ENCODE data around the gene C12orf42.

C12orf42 gene

DNA sequence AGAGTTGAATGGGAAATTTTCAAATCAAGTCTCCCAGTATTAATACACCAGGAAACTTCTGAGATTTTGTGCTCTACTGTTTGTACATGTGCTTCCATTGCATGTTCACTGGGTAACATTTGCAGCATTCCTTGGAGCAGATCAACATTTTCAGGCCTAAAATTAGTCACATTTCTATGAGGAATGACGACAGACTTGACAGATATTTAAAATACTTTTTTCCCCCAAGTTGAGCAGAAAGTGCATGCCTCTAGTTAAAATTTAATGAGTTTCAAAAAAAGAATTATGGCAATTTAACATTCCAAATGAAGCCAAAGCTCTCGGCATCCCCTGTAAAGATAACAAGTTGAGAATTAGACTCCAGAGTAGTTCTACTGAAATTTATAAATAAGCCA is 72.3 kb downstream of the C12orf42 start:
- no peak for DNase-seq

DNA sequence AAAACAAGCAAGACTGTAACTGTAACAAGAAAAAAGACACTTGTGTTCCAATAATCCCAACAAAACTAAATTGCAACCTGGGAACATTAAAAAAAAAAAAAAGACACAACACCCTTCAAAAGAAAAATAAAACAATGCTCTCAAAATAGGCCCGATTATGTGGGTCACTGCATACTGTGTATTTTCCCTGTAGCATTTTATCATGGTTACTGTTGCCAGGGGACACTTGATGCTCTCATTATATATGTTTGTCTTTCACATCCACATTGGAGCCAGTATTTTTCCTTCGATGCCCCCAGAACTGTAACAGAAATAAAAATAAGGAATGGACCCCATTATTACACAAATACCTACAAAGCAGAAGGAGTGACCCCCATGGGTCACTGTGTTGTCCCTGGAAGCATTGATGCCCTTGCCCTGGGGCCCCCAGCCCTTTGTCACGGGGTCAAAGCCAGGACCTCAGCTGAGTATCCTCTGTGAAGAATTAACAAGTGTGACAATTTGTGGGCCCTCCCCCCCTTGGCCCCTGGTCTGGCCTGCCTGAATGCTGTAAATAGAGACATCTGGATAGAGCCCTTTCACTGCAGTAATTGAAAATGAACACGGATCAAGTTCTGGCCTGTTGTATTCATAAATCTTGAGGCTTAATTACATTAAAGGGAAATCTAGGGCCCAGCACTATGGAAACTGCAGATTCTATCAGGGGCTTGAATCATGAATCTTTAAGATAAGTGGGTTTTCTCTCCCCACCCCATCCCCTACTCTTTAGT is 72.8 kb downstream of the C12orf42 start:
- DNase-seq = peak; percentile 68

DNA sequence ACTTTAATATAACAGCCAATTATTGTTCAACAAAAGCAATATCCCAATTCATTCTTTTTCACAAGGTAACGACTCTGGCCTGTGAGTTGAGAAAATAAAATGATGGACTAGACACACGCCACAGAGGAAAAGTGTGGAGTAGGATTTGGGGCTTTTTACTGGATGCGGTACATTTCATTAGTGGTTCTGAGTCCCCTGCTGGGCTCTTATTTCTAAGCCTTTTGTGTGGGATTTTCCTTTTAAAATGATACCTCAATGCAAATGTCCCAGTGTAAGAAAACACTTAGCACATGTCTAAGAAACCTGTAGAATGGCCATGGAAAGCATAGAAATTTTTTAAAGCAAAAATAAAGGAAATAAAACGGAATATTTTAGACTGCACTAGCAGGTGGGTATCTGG is 73.4 kb downstream of the C12orf42 start:
- DNase-seq = no peak

DNA sequence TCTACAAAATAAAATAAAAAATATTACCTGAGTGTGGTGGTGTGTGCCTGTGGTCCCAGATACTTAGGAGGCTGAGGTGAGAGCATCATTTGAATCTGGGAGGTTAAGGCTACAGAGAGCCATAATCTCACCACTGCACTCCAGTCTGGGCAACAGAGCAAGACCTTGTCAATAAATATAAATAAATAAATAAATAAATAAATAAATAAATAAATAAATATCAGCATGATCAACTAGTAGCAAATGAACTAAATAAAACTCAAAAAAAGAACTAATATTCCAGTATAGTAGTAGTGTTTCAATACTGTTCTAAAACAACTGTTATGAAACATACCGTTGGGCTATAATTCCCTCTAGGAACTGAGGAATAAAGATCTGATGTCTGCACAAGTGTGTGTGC is 74.4 kb downstream of the C12orf42 start:
- DNase-seq = no peak

DNA sequence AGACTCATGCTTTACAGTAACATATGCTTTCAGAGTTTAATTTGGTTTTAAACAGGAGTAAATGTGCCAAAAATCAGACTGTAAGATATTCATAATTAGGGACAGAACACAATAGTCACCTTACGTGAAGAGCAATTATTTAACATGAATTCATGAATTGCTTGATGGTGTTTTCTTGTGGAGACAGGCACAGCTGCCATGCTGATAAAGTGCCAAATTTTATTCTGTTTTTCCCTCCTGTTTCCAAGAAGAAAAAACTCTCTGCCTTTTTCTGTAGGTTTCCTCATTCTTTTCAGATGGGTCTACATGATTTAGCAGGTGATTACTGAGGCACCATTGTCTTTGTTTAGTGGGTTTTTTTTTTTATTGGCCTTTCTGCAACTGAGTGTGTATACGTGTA is 80.1 kb downstream of the C12orf42 start:
- DNase-seq = peak; percentile 94

DNA sequence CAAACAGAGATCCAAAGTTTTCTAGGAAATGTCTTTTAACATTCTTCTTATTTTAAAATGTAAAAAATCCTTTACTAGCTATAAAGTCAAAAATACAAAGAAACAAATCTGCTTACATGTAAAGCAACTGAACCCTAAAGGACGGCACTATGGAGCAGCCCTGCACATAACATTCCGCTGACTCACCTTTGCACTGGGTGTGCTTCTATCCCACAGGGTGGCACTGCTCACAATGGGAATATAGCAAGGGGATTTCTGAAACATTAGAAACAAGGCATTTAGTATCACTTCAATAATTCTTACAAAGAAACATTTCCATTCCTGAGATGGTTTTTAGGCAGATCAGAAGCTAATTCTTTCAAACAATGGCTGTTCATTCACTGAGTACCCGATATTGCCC is 94.3 kb downstream of the C12orf42 start:
- DNase-seq = no peak

DNA sequence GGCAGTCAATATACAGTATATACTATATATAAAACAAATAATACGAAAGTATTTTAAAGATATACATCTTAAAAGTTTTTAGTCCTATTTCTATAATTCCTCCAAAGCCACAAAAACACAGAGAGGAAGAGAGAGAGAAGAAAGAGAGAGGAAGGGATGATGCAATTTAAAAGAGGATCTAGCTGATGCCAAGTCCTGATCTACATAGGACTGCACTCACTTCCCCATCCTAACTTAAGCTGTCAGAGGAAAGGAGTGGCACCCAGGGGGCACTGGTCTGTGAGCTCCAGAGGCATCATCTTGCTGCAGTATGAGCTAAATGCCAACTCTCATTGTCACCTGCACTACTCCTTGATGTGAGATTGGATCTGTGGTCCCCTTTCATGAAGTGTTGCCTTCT is 95.8 kb downstream of the C12orf42 start:
- DNase-seq = no peak

DNA sequence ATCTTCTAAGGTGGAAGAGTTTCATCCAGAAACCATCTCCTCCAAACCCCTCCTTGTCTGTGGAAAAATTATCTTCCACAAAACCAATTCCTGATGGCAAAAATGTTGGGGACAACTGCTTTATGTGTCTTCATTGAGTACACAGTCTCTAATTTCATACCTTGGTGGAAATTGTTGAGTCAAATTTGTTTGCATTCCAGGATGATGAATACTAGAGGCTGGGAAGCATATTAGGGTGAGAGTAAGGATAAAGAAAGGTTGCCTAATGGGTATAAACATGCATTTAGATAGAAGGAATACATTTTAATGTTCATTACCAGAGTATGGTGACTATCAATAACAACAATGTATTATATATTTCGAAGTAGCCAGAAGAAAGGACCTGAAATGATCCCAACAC is 98.2 kb downstream of the C12orf42 start:
- no peak for DNase-seq

DNA sequence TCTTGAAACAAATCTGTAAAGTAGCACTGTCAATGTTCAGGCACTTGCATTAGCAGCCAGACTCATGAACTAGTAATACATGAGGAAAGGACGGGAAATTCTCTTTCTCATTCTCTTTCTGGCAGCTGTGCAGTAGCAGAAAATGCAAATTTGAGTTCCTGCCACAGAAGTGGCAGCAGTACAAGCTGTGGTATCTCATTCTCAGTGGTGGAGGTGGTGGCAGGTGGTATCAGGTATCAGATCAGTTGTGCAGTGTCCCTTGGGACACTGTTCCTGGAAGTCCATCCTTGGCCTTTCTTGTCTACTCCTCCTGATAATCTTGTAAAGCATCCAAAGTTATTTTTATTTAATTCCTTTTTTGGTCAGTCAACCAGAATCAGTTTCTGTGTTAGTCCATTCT is 103.0 kb downstream of the C12orf42 start:
- no peak for DNase-seq

DNA sequence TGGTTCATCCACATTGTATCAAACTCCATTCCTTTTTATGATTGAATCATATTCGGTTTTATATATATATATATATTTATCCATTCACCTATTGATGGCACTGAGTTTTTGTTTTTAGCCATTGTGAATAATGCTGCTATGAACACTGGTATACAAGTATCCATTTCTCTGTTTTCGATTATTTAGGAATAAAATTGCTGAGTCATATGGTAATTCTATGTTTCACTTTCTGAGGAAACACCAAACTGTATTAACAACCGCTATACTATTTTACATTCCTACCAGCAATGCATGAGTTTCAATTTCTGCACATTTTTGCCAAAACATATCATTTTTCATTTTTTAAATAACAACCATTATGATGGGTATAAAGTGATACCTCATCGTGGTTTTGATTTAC is 104.7 kb downstream of the C12orf42 start:
- DNase-seq = no peak

DNA sequence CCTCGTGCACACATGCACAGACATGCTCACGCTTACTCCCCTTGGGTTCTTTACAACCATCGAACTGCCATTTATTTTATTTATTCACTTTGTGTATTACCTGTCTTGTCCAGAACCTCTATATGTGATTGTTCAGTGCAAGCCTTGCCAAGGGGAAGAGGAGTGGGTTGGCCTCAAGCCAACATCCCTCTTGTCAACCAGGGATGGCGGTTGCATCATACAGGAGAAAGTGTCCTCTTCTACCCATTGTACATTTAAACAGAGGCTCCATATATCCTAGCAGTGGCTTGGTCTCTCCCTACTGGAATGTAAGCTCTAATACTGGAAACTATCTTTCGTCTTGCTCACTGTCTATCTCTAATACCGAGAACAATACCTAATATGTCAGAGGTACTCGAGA is 108.4 kb downstream of the C12orf42 start:
- no peak for DNase-seq

DNA sequence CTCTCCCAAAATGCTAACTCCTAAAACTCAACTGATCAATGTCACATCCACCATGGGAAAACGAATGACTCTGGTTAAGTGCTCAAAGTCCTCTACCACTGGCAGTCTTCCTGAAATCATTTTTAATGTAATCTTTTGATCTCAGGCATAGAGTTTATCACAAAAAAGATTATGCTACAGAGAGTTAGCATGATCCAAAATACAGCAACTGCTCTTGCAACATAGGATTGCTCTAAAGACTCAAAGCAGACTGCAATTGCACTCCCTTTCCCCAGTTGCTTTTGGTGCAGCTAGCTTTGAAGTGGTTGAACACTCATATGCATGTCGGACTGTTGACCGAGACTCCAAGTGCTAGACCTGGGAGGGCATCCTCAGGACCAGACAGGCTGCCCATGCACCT is 109.3 kb downstream of the C12orf42 start:
- DNase-seq = no peak

DNA sequence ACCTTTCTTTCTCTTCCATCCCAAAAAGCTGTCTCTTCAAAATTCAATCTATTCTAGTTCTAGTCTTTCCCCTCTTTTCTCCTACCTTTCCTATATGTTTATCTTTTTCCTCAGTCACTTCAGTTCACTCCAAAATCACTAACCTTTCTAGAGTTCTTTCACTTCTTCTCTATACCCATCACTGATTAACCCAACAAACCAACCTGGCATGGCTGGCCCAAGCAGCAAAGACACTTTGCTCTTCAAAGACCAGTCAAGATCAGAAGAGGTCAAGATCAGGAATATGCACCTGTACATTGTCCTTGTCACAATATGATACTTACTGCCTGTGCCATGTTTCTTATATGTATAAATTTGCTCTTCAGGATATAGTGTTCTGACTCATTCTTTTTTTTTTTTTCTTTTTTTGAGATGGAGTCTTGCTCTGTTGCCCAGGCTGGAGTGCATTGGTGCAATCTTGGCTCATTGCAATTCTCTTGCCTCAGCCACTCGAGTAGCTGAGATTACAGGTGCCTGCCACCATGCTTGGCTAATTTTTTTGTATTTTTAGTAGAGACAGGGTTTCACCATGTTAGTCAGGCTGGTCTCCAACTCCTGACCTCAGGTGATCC is 112.9 kb downstream of the C12orf42 start:
- no peak for DNase-seq

DNA sequence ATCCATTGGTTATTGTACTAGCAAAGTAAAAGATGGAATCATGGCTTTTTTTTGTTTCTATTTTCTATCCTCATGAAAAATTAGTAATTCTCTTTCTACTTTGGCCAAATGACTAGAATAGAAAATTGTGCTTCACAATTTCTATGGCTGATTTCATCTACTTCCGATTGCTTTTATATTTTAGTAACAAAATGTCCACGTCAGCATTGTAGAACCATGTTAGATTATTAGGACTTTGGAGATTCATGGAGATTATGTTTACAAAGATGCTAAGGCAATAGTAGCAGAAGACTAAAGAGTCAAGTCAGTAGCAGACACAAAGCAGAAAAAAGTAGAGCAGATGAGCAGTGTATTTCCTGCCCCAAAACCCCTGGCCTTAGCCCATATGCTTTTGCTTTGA is 113.6 kb downstream of the C12orf42 start:
- DNase-seq = no peak

DNA sequence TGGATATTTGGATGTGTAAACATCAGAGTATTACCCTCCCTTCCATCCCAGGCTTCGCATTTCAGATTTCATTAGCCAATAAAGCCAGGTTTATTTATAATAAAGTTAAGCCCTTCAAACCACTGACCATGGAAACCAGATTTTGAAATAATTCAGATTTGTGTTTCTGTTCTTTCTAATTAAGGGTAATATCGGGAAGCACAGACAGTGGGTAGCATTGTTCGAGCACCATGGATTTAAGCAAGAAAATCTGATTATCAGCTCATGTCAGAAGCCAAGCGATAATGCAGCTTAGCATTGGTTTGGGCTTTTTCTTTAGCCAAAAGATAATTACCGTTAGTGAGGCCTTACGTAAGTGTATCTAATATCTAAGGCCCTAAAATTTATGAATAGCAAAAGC is 116.1 kb downstream of the C12orf42 start:
- no peak for DNase-seq

DNA sequence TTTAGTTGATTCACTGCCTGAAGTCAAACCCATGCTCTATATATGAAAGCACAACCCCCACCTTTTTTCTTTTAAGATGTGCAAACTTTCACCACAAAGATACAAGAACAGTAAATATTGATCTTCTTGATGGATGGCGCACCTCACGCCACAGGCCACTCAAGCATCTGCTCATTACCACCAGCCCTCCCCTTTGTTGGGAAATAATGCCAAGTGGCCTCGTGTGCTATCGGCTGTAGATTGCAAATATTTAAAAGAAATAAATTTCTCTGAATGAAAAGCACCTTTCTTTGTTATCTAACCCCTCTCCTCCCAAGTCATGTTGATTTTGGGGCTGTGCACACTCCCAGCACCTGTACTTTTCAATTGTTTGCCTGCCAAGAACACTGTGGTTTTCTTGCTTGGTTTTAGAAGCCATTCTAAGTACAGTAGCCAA is 122.7 kb downstream of the C12orf42 start:
- no peak for DNase-seq

DNA sequence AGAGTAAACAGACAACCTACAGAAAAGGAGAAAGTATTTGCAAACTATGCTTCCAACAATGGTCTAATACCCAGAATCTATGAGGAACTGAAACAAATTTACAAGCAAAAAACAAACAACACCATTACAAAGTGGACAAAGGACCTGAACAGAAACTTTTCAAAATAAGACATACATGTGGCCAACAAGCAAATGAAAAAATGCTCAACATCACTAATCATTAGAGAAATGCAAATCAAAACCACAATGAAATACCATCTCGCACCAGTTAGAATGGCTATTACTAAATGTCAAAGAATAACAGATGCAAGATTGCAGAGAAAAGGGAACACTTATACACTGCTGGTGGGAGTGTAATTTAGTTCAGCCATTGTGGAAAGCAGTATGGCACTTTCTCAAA is 125.8 kb downstream of the C12orf42 start:
- no peak for DNase-seq

DNA sequence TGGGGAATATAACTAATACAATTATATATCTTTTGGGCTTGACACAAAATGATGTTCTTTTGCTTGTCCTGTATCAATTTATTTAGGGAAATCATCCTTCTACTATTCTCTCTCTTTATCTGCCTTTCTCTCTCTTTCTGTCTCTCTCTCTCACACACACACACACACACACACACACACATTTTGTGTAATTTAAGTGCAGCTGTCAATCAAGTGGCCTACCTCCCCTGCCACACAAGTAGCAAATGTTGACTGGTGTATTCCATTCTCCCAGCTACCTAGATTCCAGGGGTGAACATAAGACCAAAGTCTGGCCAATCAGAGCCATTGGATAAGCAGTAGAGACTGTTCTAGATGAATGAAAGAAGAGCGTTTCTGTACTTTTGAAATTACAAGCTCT is 127.6 kb downstream of the C12orf42 start:
- no peak for DNase-seq

DNA sequence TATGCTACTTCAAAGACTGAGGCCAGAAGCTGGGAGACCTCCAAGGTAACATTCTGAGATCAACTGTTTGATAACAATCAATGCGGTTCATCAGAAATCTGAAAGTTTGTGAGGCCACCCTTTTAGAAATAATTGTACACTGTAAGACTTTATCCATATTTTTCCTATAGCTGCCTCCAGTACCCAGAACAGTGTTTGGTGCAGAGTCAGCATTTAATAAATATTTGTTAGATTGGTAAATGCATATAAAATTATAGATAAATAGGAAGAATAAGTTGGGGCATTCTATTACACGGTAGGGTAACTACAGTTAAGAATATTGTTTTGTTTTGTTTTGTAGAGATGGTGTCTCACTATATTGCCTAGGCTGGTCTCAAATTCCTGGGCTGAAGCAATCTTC is 141.4 kb downstream of the C12orf42 start:
- no peak for DNase-seq

DNA sequence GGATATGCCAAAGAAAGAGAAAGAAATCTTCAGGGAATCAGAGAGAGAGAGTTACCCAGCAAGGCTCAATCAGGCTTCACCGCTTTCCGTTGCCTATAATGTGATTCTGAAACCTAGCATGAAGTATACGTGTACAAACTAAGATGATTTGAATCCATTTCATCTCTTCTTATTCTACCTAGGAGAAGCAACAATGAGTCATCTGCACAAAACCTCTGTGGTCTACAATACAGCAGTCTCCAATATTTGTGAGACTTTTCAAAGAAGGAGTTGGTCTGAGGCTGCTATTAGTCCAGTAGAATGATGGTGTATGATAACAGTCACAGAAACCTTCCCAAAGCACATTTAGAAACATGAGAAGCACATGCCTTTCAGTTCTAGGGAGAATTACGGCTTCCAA is 141.9 kb downstream of the C12orf42 start:
- DNase-seq = no peak

DNA sequence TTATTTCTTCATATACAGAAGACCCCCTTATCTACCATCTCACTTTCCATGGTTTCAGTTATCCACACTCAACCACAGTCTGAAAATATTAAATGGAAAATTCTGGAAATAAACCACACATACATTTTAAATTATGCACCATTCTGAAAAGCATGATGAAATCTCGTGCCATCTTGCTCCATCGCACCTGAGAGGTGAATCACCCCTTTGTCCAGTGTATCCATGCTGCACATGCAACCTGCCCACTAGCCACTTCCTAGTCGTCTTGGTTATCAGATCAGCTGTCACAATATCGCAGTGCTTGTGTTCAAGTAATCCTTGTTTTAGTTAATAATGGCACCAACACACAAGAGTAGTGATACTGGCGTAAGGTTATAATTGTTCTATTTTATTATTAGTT is 145.7 kb downstream of the C12orf42 start:
- DNase-seq = no peak

DNA sequence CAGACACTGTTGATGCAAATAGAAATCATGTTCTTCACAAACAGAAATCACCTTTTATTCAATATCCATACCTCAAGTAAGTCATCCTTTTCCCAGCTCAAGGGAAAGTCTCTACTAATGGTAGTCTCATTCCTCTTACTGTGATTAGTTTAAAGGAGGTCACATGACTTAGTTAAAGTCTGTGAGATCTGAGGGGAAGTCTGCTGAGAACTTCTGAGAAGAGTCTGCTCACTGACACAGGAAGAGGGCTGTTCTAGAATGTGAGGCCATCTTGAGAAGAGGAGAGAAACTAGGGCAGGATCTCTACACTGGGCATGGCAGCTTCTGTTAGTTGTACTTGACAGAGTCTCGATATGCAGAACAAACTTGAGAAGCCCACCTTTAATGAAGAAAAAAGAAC is 146.8 kb downstream of the C12orf42 start:
- DNase-seq = no peak

DNA sequence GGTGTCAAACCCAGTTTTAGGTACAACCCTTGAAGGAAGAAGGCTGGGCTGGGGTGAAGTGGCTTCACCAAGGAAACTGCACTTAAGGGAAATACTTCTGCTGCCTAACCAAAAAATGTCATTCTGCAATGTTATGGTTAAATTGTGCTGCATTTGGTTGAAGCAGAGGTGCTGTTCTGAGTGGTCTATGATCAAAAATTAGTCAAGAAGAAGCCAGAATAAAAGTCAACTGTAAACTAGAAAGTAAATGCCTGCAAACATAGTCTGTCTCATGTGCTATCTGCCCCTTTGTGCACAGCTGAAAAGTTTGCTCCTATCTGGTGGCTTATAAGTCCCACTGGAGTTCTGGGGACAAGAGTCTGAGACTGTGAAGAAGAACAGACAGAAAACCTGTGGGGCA is 158.8 kb downstream of the C12orf42 start:
- DNase-seq = no peak

DNA sequence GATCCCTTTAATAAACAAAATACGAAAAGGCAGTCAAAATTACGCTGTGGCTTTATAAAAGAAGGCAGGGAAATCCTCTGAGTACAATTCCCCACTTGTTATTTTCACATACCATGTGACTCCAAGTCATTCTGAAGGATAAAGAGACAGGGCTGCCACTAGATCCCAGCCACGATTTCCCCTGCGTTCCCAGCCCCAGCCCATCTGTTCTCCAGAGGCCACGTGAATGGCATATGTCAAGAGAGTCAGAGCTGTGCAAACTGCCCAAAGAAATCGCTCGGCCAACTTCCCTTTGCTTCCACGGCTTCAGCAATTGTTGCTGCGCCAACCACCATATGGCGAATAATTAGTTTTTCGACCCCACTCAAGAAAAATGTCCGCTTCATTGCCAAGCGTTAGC is 161.3 kb downstream of the C12orf42 start:
- DNase-seq = peak; percentile 84

DNA sequence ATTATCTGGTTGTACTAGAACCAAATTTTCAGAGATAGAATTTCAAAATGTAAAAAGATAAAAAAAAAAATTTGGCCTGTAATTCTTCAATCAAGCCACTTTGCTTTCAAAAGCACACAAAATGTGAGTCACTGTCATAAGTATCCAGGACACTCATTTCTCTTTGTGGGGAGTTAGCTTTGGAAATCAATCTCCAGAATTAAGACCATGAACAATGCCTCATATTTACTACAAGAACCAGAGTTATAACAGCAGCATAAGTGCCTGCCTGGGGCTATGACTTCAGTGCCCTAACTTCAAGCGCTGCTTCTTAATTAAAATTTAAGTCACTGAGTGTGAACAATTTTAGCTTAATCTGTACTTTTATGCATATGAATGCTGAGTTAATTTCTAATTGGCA is 162.1 kb downstream of the C12orf42 start:
- DNase-seq = no peak
